Measurements from ENCODE around the gene LRP8.

DNA sequence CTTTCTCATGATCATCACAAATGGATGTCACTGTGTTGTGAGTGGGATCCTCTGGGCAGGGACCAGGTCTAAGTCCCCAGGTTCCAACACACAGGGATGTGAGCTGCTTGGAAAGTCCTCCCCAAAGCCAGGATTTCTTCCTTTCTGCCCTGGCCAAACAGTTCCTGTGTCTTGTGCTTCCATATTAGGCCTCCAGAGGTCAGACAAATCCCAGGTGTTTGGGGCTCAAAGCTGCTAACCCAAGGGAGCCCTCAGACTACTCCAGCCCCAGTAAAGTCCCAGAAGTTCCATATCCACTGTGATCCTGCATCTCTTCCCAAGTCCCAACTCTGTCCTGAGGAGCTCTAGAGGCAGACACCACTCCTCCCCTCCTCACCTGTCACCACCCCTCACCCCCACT is 61.8 kb downstream of the LRP8 start:
- TF ChIP-seq POLR2A (IDR thresholded peaks at IDR 0.05): no peak
- TF ChIP-seq, protein P1, sequence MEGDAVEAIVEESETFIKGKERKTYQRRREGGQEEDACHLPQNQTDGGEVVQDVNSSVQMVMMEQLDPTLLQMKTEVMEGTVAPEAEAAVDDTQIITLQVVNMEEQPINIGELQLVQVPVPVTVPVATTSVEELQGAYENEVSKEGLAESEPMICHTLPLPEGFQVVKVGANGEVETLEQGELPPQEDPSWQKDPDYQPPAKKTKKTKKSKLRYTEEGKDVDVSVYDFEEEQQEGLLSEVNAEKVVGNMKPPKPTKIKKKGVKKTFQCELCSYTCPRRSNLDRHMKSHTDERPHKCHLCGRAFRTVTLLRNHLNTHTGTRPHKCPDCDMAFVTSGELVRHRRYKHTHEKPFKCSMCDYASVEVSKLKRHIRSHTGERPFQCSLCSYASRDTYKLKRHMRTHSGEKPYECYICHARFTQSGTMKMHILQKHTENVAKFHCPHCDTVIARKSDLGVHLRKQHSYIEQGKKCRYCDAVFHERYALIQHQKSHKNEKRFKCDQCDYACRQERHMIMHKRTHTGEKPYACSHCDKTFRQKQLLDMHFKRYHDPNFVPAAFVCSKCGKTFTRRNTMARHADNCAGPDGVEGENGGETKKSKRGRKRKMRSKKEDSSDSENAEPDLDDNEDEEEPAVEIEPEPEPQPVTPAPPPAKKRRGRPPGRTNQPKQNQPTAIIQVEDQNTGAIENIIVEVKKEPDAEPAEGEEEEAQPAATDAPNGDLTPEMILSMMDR (IDR thresholded peaks at IDR 0.05): no peak
